Liver (tissue), 9 donors: ENCODE measurements around the gene SIGLEC6. TPM values are rescaled to one million over a fixed set of nuclear protein-coding genes. Genes with fewer than 3 reads are reported as not detected.

Experiments used
- DNase-seq: peaks from one replicate; pipeline ENCODE4 v3.0.0-alpha.2; 2017; ENCODE audit warnings: low spot score
- H3K27ac ChIP-seq, 2 donors: one replicate each; pipeline ENCODE4 v1.7.0; 2013; ENCODE audit warnings: inconsistent platforms in 2 of 2, low read length in 2 of 2, control low read depth in 1 of 2, low read depth in 1 of 2, mild to moderate bottlenecking in 1 of 2
- H3K27me3 ChIP-seq, 4 donors: one replicate each; pipeline versions ENCODE4 v1.6.1 to v1.7.0; 2013; ENCODE audit warnings: low read length in 3 of 4, inconsistent platforms in 1 of 4, mild to moderate bottlenecking in 1 of 4, moderate library complexity in 1 of 4; ENCODE audit not compliant: control insufficient read depth in 4 of 4, insufficient read depth in 4 of 4
- H3K36me3 ChIP-seq, 4 donors: one replicate each; pipeline versions ENCODE4 v1.6.1 to v1.7.0; 2013; ENCODE audit warnings: low read length in 3 of 4, mild to moderate bottlenecking in 3 of 4, low read depth in 1 of 4, moderate library complexity in 1 of 4; ENCODE audit not compliant: control insufficient read depth in 4 of 4, insufficient read depth in 3 of 4
- H3K4me1 ChIP-seq, 4 donors: one replicate each; pipeline versions ENCODE4 v1.6.1 to v1.7.0; 2013; ENCODE audit warnings: low read length in 3 of 4, mild to moderate bottlenecking in 3 of 4, moderate library complexity in 1 of 4; ENCODE audit not compliant: control insufficient read depth in 4 of 4, insufficient read depth in 4 of 4
- H3K4me3 ChIP-seq, 3 donors: one replicate each; pipeline versions ENCODE4 v1.6.1 to v1.7.0; 2013; ENCODE audit warnings: low read length in 3 of 3, control low read depth in 1 of 3, low read depth in 1 of 3, mild to moderate bottlenecking in 1 of 3
- H3K9ac ChIP-seq, 2 donors: one replicate each; pipeline ENCODE4 v1.7.0; 2013; ENCODE audit warnings: low read length in 2 of 2, mild to moderate bottlenecking in 2 of 2, moderate library complexity in 2 of 2, control low read depth in 1 of 2, low read depth in 1 of 2
- H3K9me3 ChIP-seq, 4 donors: one replicate each; pipeline versions ENCODE4 v1.6.1 to v1.7.0; 2013; ENCODE audit warnings: low read length in 3 of 4; ENCODE audit not compliant: control insufficient read depth in 4 of 4
- FOXA1 ChIP-seq: IDR thresholded peaks from 2 replicates; pipeline ENCODE4 v1.6.1; 2016; ENCODE audit warnings: antibody characterized with exemption
- GABPA ChIP-seq, 2 donors: IDR thresholded peaks in 1 of 2; conservative IDR thresholded peaks in 1 of 2; 2 replicates each; pipeline ENCODE4 v1.6.1; 2016; ENCODE audit warnings: antibody characterized with exemption in 2 of 2, mild to moderate bottlenecking in 1 of 2, moderate library complexity in 1 of 2
- HNF4G ChIP-seq: IDR thresholded peaks from 2 replicates; pipeline ENCODE4 v1.6.1; 2016; ENCODE audit warnings: antibody characterized with exemption
- JUND ChIP-seq, 2 donors: IDR thresholded peaks; 2 replicates each; pipeline ENCODE4 v1.6.1; 2016; ENCODE audit warnings: antibody characterized with exemption in 2 of 2
- NR2F2 ChIP-seq: IDR thresholded peaks from 2 replicates; pipeline ENCODE4 v1.6.1; 2016; ENCODE audit warnings: antibody characterized with exemption
- RAD21 ChIP-seq, 2 donors: IDR thresholded peaks; 2 replicates each; pipeline ENCODE4 v1.6.1; 2016; ENCODE audit warnings: antibody characterized with exemption in 2 of 2, mild to moderate bottlenecking in 2 of 2
- SP1 ChIP-seq: IDR thresholded peaks from 2 replicates; pipeline ENCODE4 v1.6.1; 2018; ENCODE audit warnings: antibody characterized with exemption, mild to moderate bottlenecking
- TAF1 ChIP-seq: conservative IDR thresholded peaks from 2 replicates; pipeline ENCODE4 v1.6.1; 2016; ENCODE audit warnings: antibody characterized with exemption, mild to moderate bottlenecking
- YY1 ChIP-seq: IDR thresholded peaks from 2 replicates; pipeline ENCODE4 v1.6.1; 2016; ENCODE audit warnings: antibody characterized with exemption, mild to moderate bottlenecking
- WGBS: extraction: QIAGEN DNeasy Blood & Tissue Kit; methylation state at CpG from one replicate; pipeline ENCODE4 v1.1.7; 2013; 5-methylcytosine and 5-hydroxymethylcytosine counted together
- polyA plus RNA-seq, 2 donors: library from polyadenylated mRNA; stranded (reverse) in 1 of 2; unstranded in 1 of 2; fragments of 200-250 nt in 1 of 2; fragments of >200 nt in 1 of 2; fragmentation: Nextera tagmentation in 1 of 2; extraction: Ambion mirVana in 1 of 2; gene quantifications; one replicate each; pipeline versions ENCODE4 v1.2.1 to v1.2.3, GENCODE V29; 2013 to 2015
- total RNA-seq, 2 donors: library from RNA; depleted of rRNA; stranded (reverse); fragments of >200 nt; gene quantifications; one replicate each; pipeline ENCODE4 v1.2.3, GENCODE V29; 2014
- TF ChIP-seq, protein P1 (sequence below): IDR thresholded peaks from 2 replicates; pipeline ENCODE4 v1.6.1; 2016; ENCODE audit warnings: antibody characterized with exemption
- TF ChIP-seq, protein P2 (sequence below): IDR thresholded peaks from 2 replicates; pipeline ENCODE4 v1.6.1; 2016; ENCODE audit warnings: antibody characterized with exemption
- TF ChIP-seq, protein P3 (sequence below): fragments of 150-350 bp; IDR thresholded peaks from 2 replicates; pipeline ENCODE4 v1.5.1; 2017; ENCODE audit warnings: improper control_type of control experiment, low read depth, low read length; ENCODE audit not compliant: missing input control
- TF ChIP-seq, protein P4 (sequence below): IDR thresholded peaks from 2 replicates; pipeline ENCODE4 v1.6.1; 2016; ENCODE audit warnings: antibody characterized with exemption
- TF ChIP-seq, protein P5 (sequence below): IDR thresholded peaks from 2 replicates; pipeline ENCODE4 v1.6.1; 2016; ENCODE audit warnings: antibody characterized with exemption, mild to moderate bottlenecking
- donor health status: healthy.
- donor health status: healthy.
- donor health status: healthy.
- donor health status: healthy.
- donor health status: healthy.

SIGLEC6 gene
- total and polyA plus RNA-seq, 4 donors, result 0.08 to 0.47 (median 0.08) TPM; not detected in 1

DNA sequence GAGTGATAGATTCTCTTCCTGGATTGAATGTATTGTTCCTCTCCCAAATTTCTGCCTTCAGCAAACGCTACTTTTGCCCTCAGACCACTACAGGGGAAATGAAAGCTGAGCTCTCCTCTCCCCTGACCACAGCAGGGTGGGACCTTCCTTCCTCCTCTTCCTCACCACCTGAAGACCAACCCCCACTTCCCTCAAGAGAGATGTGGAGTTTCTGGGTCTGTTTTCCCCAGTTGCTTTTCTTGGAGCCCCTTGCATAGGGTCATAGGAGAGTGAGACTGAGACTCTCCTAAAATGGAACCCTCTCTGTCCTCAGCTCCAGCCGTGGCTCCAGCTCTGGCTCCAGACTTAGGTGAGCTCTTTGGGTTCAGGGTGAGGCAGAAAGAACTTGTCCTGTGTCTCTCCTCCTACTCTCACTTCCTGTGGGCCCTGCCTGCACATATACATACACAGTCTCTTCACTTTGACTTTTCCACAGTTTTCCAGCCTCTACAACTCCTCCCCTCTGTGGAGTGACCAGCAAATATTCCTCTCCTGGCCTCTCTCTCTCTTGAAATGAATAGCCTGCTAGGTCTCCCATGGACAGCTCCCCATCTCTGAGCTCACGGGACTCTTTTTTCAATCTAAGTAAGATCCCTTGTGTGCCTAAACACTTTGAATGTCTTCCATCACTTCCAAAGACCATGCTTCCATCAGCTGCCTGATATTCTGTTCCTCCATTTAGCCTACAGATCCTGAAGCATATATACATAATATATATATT lies 20.4 kb upstream of the SIGLEC6 start:
- no peaks in the 10 kb centered on the region for H3K4me1 ChIP-seq
- 43% methylated on average over 3 of the region's 3 CpGs for WGBS
- H3K9ac ChIP-seq, result no peak overlapping the region
- peaks cover 0 to 7% (median 2%) of the 10 kb centered on the region in 4 donors for H3K27me3 ChIP-seq
- TF ChIP-seq FOXA1, result no peak
- TF ChIP-seq, protein P1, sequence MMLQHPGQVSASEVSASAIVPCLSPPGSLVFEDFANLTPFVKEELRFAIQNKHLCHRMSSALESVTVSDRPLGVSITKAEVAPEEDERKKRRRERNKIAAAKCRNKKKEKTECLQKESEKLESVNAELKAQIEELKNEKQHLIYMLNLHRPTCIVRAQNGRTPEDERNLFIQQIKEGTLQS, result no peak
- TF ChIP-seq, protein P2, sequence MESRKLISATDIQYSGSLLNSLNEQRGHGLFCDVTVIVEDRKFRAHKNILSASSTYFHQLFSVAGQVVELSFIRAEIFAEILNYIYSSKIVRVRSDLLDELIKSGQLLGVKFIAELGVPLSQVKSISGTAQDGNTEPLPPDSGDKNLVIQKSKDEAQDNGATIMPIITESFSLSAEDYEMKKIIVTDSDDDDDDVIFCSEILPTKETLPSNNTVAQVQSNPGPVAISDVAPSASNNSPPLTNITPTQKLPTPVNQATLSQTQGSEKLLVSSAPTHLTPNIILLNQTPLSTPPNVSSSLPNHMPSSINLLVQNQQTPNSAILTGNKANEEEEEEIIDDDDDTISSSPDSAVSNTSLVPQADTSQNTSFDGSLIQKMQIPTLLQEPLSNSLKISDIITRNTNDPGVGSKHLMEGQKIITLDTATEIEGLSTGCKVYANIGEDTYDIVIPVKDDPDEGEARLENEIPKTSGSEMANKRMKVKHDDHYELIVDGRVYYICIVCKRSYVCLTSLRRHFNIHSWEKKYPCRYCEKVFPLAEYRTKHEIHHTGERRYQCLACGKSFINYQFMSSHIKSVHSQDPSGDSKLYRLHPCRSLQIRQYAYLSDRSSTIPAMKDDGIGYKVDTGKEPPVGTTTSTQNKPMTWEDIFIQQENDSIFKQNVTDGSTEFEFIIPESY, result no peak
- TF ChIP-seq, protein P3, sequence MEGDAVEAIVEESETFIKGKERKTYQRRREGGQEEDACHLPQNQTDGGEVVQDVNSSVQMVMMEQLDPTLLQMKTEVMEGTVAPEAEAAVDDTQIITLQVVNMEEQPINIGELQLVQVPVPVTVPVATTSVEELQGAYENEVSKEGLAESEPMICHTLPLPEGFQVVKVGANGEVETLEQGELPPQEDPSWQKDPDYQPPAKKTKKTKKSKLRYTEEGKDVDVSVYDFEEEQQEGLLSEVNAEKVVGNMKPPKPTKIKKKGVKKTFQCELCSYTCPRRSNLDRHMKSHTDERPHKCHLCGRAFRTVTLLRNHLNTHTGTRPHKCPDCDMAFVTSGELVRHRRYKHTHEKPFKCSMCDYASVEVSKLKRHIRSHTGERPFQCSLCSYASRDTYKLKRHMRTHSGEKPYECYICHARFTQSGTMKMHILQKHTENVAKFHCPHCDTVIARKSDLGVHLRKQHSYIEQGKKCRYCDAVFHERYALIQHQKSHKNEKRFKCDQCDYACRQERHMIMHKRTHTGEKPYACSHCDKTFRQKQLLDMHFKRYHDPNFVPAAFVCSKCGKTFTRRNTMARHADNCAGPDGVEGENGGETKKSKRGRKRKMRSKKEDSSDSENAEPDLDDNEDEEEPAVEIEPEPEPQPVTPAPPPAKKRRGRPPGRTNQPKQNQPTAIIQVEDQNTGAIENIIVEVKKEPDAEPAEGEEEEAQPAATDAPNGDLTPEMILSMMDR, result no peak
- TF ChIP-seq SP1, result no peak
- TF ChIP-seq GABPA (IDR thresholded peaks at IDR 0.05 in 1 of 2, conservative IDR thresholded peaks at IDR 0.05 in 1 of 2), result no peak
- TF ChIP-seq YY1, result no peak
- TF ChIP-seq JUND (IDR thresholded peaks at IDR 0.05), result no peak
- TF ChIP-seq, protein P4, sequence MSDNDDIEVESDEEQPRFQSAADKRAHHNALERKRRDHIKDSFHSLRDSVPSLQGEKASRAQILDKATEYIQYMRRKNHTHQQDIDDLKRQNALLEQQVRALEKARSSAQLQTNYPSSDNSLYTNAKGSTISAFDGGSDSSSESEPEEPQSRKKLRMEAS, result no peak
- no peak for TF ChIP-seq TAF1
- TF ChIP-seq HNF4G, result no peak
- TF ChIP-seq RAD21 (IDR thresholded peaks at IDR 0.05), result no peak
- no peak for TF ChIP-seq NR2F2
- TF ChIP-seq, protein P5, sequence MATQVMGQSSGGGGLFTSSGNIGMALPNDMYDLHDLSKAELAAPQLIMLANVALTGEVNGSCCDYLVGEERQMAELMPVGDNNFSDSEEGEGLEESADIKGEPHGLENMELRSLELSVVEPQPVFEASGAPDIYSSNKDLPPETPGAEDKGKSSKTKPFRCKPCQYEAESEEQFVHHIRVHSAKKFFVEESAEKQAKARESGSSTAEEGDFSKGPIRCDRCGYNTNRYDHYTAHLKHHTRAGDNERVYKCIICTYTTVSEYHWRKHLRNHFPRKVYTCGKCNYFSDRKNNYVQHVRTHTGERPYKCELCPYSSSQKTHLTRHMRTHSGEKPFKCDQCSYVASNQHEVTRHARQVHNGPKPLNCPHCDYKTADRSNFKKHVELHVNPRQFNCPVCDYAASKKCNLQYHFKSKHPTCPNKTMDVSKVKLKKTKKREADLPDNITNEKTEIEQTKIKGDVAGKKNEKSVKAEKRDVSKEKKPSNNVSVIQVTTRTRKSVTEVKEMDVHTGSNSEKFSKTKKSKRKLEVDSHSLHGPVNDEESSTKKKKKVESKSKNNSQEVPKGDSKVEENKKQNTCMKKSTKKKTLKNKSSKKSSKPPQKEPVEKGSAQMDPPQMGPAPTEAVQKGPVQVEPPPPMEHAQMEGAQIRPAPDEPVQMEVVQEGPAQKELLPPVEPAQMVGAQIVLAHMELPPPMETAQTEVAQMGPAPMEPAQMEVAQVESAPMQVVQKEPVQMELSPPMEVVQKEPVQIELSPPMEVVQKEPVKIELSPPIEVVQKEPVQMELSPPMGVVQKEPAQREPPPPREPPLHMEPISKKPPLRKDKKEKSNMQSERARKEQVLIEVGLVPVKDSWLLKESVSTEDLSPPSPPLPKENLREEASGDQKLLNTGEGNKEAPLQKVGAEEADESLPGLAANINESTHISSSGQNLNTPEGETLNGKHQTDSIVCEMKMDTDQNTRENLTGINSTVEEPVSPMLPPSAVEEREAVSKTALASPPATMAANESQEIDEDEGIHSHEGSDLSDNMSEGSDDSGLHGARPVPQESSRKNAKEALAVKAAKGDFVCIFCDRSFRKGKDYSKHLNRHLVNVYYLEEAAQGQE, result no peak
- no peaks in the 10 kb centered on the region for H3K36me3 ChIP-seq
- no peak overlapping the region for H3K4me3 ChIP-seq
- H3K27ac ChIP-seq, result no peak overlapping the region
- H3K9me3 ChIP-seq, result peaks cover 0 to 11% (median under 1%) of the 10 kb centered on the region in 4 donors
- no peak for DNase-seq
